ENCODE results near the gene AQP5.

AQP5 gene

GRCh38 chr12:49964849-49965624 lies 3.4 kb downstream of the AQP5 start:
- no peak for DNase-seq (ENCODE audit: low read depth)

GRCh38 chr12:49965836-49966235 lies 4.2 kb downstream of the AQP5 start:
- DNase-seq (ENCODE audit: low read depth): no peak

GRCh38 chr12:49966511-49967041 lies 4.9 kb downstream of the AQP5 start:
- DNase-seq (ENCODE audit: low read depth): no peak

GRCh38 chr12:49967042-49967776 lies 5.5 kb downstream of the AQP5 start:
- peak; percentile 87 for DNase-seq (ENCODE audit: low read depth)

GRCh38 chr12:49967777-49968250 lies 6.1 kb downstream of the AQP5 start:
- no peak for DNase-seq (ENCODE audit: low read depth)

- no peak for DNase-seq (ENCODE audit: low read depth)
These were observed 6.8 kb downstream of the AQP5 start for GRCh38 chr12:49968471-49968870.

GRCh38 chr12:49969027-49969426 lies 7.4 kb downstream of the AQP5 start:
- no peak for DNase-seq (ENCODE audit: low read depth)

- no peak for DNase-seq (ENCODE audit: low read depth)
These were observed 8.2 kb downstream of the AQP5 start for GRCh38 chr12:49969651-49970429.

GRCh38 chr12:49970658-49971057 lies 9.0 kb downstream of the AQP5 start:
- DNase-seq (ENCODE audit: low read depth): no peak

GRCh38 chr12:49971141-49971540 lies 9.5 kb downstream of the AQP5 start:
- no peak for DNase-seq (ENCODE audit: low read depth)

GRCh38 chr12:49972129-49972528 lies 10.5 kb downstream of the AQP5 start:
- no peak for DNase-seq (ENCODE audit: low read depth)

- no peak for DNase-seq (ENCODE audit: low read depth)
These were observed 11.1 kb downstream of the AQP5 start, which contains the start of gene AQP6 for GRCh38 chr12:49972641-49973360. TSS of gene AQP6 (plus strand) at chr12:49972947. CDS start at chr12:49973174, 227 bp downstream.

- no peak for DNase-seq (ENCODE audit: low read depth)
These were observed 11.7 kb downstream of the AQP5 start for GRCh38 chr12:49973361-49973830.

GRCh38 chr12:49974231-49974675 lies 12.6 kb downstream of the AQP5 start:
- no peak for DNase-seq (ENCODE audit: low read depth)

- DNase-seq (ENCODE audit: low read depth): no peak
These were observed 13.1 kb downstream of the AQP5 start for GRCh38 chr12:49974677-49975317.

GRCh38 chr12:49975318-49975761 lies 13.7 kb downstream of the AQP5 start:
- no peak for DNase-seq (ENCODE audit: low read depth)

- DNase-seq (ENCODE audit: low read depth): no peak
These were observed 14.9 kb downstream of the AQP5 start for GRCh38 chr12:49976557-49976956.

GRCh38 chr12:49978125-49978524 lies 16.5 kb downstream of the AQP5 start:
- DNase-seq (ENCODE audit: low read depth): no peak

- DNase-seq (ENCODE audit: low read depth): no peak
These were observed 17.4 kb downstream of the AQP5 start for GRCh38 chr12:49979016-49979586.

- DNase-seq (ENCODE audit: low read depth): no peak
These were observed 18.1 kb downstream of the AQP5 start for GRCh38 chr12:49979791-49980190.

Data from T follicular helper cell (primary cell).